HepG2 (cell line): Measurements from ENCODE around the gene SORL1-AS1.

Experiments used
- ATAC-seq: fragments of 200-7000 bp; cut with Tn5 transposase; 3 replicates; pipeline ENCODE4 v1.9.1; 2020; ENCODE audit warnings: mild to moderate bottlenecking, moderate library complexity
- BruUV-seq: library from RNA; stranded (reverse); fragments of 400-500 nt; replicated peaks from 2 replicates; lab custom pipeline; 2021; lab: Mats Ljungman, UMichigan
- CTCF ChIA-PET: fragments of 300-600 bp; formaldehyde crosslinking; extraction: SDS; loops from one replicate; lab custom pipeline; 2021; ENCODE audit warnings: low total read pairs, inconsistent platforms, low intra/inter-chr PET ratio; lab: Yijun Ruan, JAX
- POLR2A ChIA-PET: fragments of 350-600 bp; sonication (Branson Sonifier 250); formaldehyde crosslinking; loops from one replicate; lab custom pipeline; 2020; ENCODE audit warnings: antibody characterized with exemption, inconsistent platforms; lab: Yijun Ruan, JAX
- DNase-seq: peaks from one replicate; pipeline ENCODE4 v3.0.0-alpha.2; 2015; ENCODE audit warnings: low spot score
- FAIRE-seq: peaks from 3 replicates; lab custom pipeline; 2011; peaks lifted over from hg19 to GRCh38; lab: Jason Lieb, UNC
- H2AFZ ChIP-seq: one replicate; pipeline ENCODE4 v1.6.1; 2011; ENCODE audit warnings: low read length, inconsistent platforms
- H3K27ac ChIP-seq: fragments of 300-600 bp; 3 replicates; pipeline ENCODE4 v1.8.0; 2011; ENCODE audit warnings: mixed run types, mild to moderate bottlenecking, mixed read lengths, low read length, inconsistent platforms; ENCODE audit not compliant: insufficient read depth; ENCODE audit errors: extremely low read length
- H3K27me3 ChIP-seq, 2 experiments: fragments of 200-600 bp in 1 of 2; 2 replicates in 1 of 2; 3 replicates in 1 of 2; pipeline versions ENCODE4 v1.6.0 to v1.8.0; 2011; ENCODE audit warnings: low read length in 2 of 2, mild to moderate bottlenecking in 2 of 2, moderate library complexity in 2 of 2, inconsistent platforms in 1 of 2; ENCODE audit not compliant: insufficient read depth in 2 of 2, control insufficient read depth in 1 of 2
- H3K36me3 ChIP-seq, 2 experiments: fragments of 200-600 bp in 1 of 2; replicated peaks in 1 of 2; 2 replicates in 1 of 2; 3 replicates in 1 of 2; pipeline versions ENCODE4 v1.5.1 to v1.8.0; 2011; ENCODE audit warnings: low read length in 2 of 2, inconsistent platforms in 1 of 2; ENCODE audit not compliant: insufficient read depth in 2 of 2, control insufficient read depth in 1 of 2
- H3K4me1 ChIP-seq: 2 replicates; pipeline ENCODE4 v1.5.1; 2012; ENCODE audit warnings: low read length, inconsistent platforms; ENCODE audit not compliant: insufficient read depth
- H3K4me2 ChIP-seq: 2 replicates; pipeline ENCODE4 v1.6.0; 2011; ENCODE audit warnings: low read depth, low read length, inconsistent platforms
- H3K4me3 ChIP-seq, 3 experiments: fragments of 200-600 bp in 1 of 3; sonication (generic), shearing (Covaris generic) in 1 of 3; replicated peaks in 1 of 3; 2 replicates each; pipeline ENCODE4 v1.5.1; 2011 to 2016; ENCODE audit warnings: low read length in 3 of 3, inconsistent platforms in 2 of 3, low read depth in 2 of 3, mild to moderate bottlenecking in 2 of 3, control low read depth in 1 of 3, mixed read lengths in 1 of 3; ENCODE audit not compliant: insufficient read depth in 1 of 3
- H3K79me2 ChIP-seq: one replicate; pipeline ENCODE4 v1.6.1; 2011; ENCODE audit warnings: low read length, inconsistent platforms; ENCODE audit not compliant: insufficient read depth
- H3K9ac ChIP-seq: 2 replicates; pipeline ENCODE4 v1.6.0; 2011; ENCODE audit warnings: mild to moderate bottlenecking, low read depth, low read length, inconsistent platforms; ENCODE audit not compliant: insufficient read depth
- H3K9me3 ChIP-seq: 2 replicates; pipeline ENCODE4 v1.5.1; 2012; ENCODE audit warnings: mild to moderate bottlenecking, low read length
- H4K20me1 ChIP-seq: 2 replicates; pipeline ENCODE4 v1.6.0; 2011; ENCODE audit warnings: inconsistent platforms, mild to moderate bottlenecking, low read length, moderate library complexity; ENCODE audit not compliant: insufficient read depth
- BCLAF1 ChIP-seq: fragments of 450-650 bp; IDR thresholded peaks from 2 replicates; pipeline ENCODE4 v1.6.1; 2017; ENCODE audit warnings: mild to moderate bottlenecking
- KLF11 ChIP-seq: IDR thresholded peaks from 2 replicates; pipeline ENCODE4 v1.6.1; 2016; ENCODE audit warnings: missing compliant biosample characterization
- PAWR ChIP-seq: sonication (generic); formaldehyde crosslinking; IDR thresholded peaks from 2 replicates; pipeline ENCODE4 v1.4.0; 2020; ENCODE audit warnings: missing genetic modification reagents, mild to moderate bottlenecking, borderline replicate concordance
- REXO4 ChIP-seq: sonication (generic); formaldehyde crosslinking; IDR thresholded peaks from 2 replicates; pipeline ENCODE4 v1.8.0; 2022; ENCODE audit warnings: missing genetic modification reagents, mild to moderate bottlenecking, borderline replicate concordance
- RFX1 ChIP-seq: fragments of 450-650 bp; IDR thresholded peaks from 2 replicates; pipeline ENCODE4 v1.6.1; 2017
- SKI ChIP-seq: fragments of 450-650 bp; IDR thresholded peaks from one replicate; pipeline ENCODE4 v1.6.1; 2018; ENCODE audit warnings: mild to moderate bottlenecking; ENCODE audit not compliant: partially characterized antibody
- SMC3 ChIP-seq: IDR thresholded peaks from 2 replicates; pipeline ENCODE4 v1.6.1; 2011; ENCODE audit warnings: low read length, improper control_type of control experiment
- THYN1 ChIP-seq: sonication (generic); formaldehyde crosslinking; IDR thresholded peaks from 2 replicates; pipeline ENCODE4 v1.8.1; 2023; ENCODE audit warnings: low read depth, mild to moderate bottlenecking, moderate library complexity, missing genetic modification reagents, borderline replicate concordance
- USF2 ChIP-seq, 2 experiments: sonication (generic) in 1 of 2; formaldehyde crosslinking in 1 of 2; IDR thresholded peaks; 2 replicates each; pipeline versions ENCODE4 v1.5.1 to v1.6.1; 2011 to 2020; ENCODE audit warnings: borderline replicate concordance in 1 of 2, low read depth in 1 of 2, low read length in 1 of 2, mild to moderate bottlenecking in 1 of 2, missing genetic modification reagents in 1 of 2, moderate library complexity in 1 of 2
- ZBTB20 ChIP-seq: sonication (generic); formaldehyde crosslinking; IDR thresholded peaks from 2 replicates; pipeline ENCODE4 v1.8.1; 2023; ENCODE audit warnings: missing genetic modification reagents, low read depth, mild to moderate bottlenecking, borderline replicate concordance
- ZNF563 ChIP-seq: sonication (generic); formaldehyde crosslinking; IDR thresholded peaks from 2 replicates; pipeline ENCODE4 v1.8.0; 2022; ENCODE audit warnings: mild to moderate bottlenecking, moderate library complexity, missing genetic modification reagents
- ZNF570 ChIP-seq: sonication (generic); formaldehyde crosslinking; IDR thresholded peaks from 2 replicates; pipeline ENCODE4 v1.4.0; 2020; ENCODE audit warnings: mild to moderate bottlenecking, missing genetic modification reagents, borderline replicate concordance
- ZNF709 ChIP-seq: sonication (generic); formaldehyde crosslinking; IDR thresholded peaks from 2 replicates; pipeline ENCODE4 v1.5.0; 2020; ENCODE audit warnings: mild to moderate bottlenecking, missing genetic modification reagents
- WGBS: methylation state at CpG from one replicate; pipeline ENCODE4 v1.1.6; 2017; ENCODE audit warnings: low lambda C conversion rate; 5-methylcytosine and 5-hydroxymethylcytosine counted together
- in situ Hi-C: cut with HindIII; loops from 2 replicates; pipeline ENCODE4 v1.10.0; 2017; ENCODE audit warnings: low pct_unique_long_range_greater_than_20kb; ENCODE audit not compliant: extremely low pct_ligation_motif_present
- intact Hi-C: fragments of 100-400 bp; cut with micrococcal nuclease; formaldehyde crosslinking; loops from one replicate; pipeline ENCODE4 v1.10.0; 2022; ENCODE audit not compliant: unreplicated experiment

SORL1-AS1 gene

GRCh38 chr11:121467471-121467870, 14.7 kb upstream of the SORL1-AS1 start:
- Histone ChIP-seq H3K27me3 (no peaks in the 10 kb centered on the region), H3K4me3 (no peak overlapping the region), H3K4me2 (no peak overlapping the region), H3K27ac (no peak overlapping the region), H4K20me1 (peaks cover 47% of the 10 kb centered on the region), H2AFZ (no peak overlapping the region), H3K9me3 (no peaks in the 10 kb centered on the region), H3K36me3 (peaks cover 20 to 40% of the 10 kb centered on the region in 2 experiments), H3K4me1 (peaks cover 59% of the 10 kb centered on the region), H3K9ac (no peak overlapping the region), H3K79me2 (peaks cover 84% of the 10 kb centered on the region)
- FAIRE-seq (no peak), ATAC-seq (no peak), DNase-seq (no peak)
- in situ Hi-C loops (no loop called here), intact Hi-C loops (no loop called here)
- POLR2A ChIA-PET, result interaction anchor here (1.0 to 2.2 kb wide), 2 partner anchors 8 to 15 kb away, joined by 3 to 16 read pairs; partner anchors contain the start of genes SORL1 and SORL1-AS1
- TF ChIP-seq ZBTB20 (CRISPR knock-in tag) (no peak), ZNF563 (no peak), REXO4 (CRISPR knock-in tag) (no peak), PAWR (no peak), KLF11 (CRISPR knock-in tag) (no peak)
- BruUV-seq, result no TSS peak
- WGBS, result 100% methylated on average over 2 of the region's 2 CpGs
- CTCF ChIA-PET, result no interaction called here

DNA sequence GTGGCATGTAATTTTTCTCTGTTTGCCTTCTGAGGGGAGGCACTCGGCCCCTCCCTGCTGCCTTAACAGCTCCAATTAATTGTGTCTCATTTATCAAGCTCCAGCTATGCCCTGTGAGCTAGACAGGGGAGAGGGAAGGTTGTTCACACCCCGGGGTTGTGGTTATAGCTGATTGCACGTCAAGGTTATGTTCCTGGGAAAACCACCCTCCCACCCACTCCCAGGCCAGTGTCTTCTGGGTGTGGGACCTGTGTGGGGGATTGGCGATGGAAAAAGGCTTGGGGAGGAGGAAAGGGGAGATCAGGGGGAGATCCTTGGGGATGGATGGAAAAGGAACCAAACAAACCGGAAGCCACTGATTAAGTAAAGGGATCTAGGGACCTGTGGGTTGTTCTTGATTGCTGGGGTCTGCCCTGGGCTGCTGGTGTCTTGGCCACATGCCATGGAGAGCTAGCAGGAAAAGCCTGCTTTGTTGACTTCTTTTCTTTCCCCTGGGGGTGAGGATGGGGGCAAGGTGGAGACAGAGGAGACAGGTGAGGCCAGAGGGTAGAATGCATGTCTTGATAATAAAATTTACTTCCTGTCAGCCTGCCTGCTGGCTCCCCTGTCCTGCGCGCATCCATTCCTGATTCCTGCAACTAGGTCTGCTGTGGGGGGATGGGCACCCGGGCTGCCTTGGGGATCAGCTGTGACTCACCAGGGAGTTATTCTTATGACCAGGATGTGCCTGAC, 13.5 kb upstream of the SORL1-AS1 start:
- no peak overlapping the region for H3K9ac ChIP-seq
- no TSS peak for BruUV-seq
- DNase-seq (peak; percentile 76), ATAC-seq (peak; percentile 85), FAIRE-seq (no peak)
- peaks cover 43% of the 10 kb centered on the region for H4K20me1 ChIP-seq
- no peak overlapping the region for H3K4me3 ChIP-seq
- in situ Hi-C loops (no loop called here), intact Hi-C loops (no loop called here)
- H3K4me1 ChIP-seq, result peaks cover 71% of the 10 kb centered on the region
- no peak overlapping the region for H2AFZ ChIP-seq
- H3K4me2 ChIP-seq, result peak overlapping the region; percentile 40
- H3K27ac ChIP-seq, result no peak overlapping the region
- WGBS, result 67% methylated on average over 8 of the region's 8 CpGs
- no peaks in the 10 kb centered on the region for H3K27me3 ChIP-seq
- peaks cover 13 to 35% of the 10 kb centered on the region in 2 experiments for H3K36me3 ChIP-seq
- no peaks in the 10 kb centered on the region for H3K9me3 ChIP-seq
- ChIA-PET CTCF (no interaction called here), POLR2A (interaction anchor here (1.0 to 2.2 kb wide), 4 partner anchors 9 to 98 kb away, joined by 3 to 16 read pairs (median 4); partner anchors contain the start of genes SORL1 and SORL1-AS1)
- peaks cover 87% of the 10 kb centered on the region for H3K79me2 ChIP-seq
- TF ChIP-seq ZNF570 (no peak), SKI (peak; percentile 13), SMC3 (no peak), RFX1 (no peak), THYN1 (CRISPR knock-in tag) (no peak), ZNF709 (CRISPR knock-in tag) (0 out of 2 replicates have a peak, but pooled peaks have one; percentile 26), BCLAF1 (no peak), USF2 (IDR thresholded peaks at IDR 0.05; ENCODE audit: low read depth, low read length) (no peak), USF2 (CRISPR knock-in tag; IDR thresholded peaks at IDR 0.05; ENCODE audit: borderline replicate concordance) (no peak)
